NCI-H226 (cell line): ENCODE measurements around the gene RRP15.
"Not testable (repeated sequence)": the region's sequence is repeated elsewhere in the genome, so short reads cannot be mapped to it uniquely, and the experiment has no call there.

Source experiments
- DNase-seq: peaks from one replicate; pipeline ENCODE4 v3.0.0-alpha.2; 2015

Gene RRP15

DNA sequence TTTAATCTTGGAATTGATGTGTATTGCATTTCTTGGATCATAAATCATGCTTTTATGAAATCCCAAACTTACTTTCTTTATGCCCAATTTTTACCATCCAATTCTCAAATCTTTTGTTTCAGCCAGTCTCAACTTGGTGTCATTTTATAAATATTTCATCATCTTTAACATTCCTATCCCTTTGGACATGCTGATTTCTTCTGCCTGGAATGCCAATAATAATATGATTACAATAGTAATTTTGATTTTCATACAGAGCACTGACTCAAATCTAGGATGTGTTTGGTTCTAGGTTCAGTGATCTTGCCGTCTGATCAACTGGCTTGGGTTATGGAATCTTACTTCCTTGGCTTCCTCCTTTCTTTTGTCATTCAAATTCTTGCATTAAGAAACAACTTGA lies 12.8 kb downstream of the RRP15 start:
- DNase-seq = no peak

DNA sequence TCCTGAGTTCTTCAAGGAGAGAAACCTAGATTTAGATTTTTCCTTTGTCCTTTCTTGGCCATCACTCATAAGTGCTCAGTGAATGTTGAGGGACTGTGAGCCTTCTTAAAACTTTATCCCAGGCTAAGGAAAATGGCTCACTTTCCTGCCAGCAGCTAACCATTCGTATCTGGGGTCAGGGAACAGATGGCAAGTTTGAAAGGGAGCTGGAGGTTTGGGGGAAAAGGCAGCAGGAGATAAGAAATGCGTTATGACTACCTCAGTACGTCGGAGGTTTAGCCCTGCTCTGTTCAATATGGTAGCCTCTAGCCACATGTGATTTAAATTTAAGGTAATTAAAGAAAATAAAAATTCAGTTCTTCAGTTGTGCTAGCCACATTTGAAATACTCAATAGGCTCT lies 13.3 kb downstream of the RRP15 start:
- DNase-seq = no peak

DNA sequence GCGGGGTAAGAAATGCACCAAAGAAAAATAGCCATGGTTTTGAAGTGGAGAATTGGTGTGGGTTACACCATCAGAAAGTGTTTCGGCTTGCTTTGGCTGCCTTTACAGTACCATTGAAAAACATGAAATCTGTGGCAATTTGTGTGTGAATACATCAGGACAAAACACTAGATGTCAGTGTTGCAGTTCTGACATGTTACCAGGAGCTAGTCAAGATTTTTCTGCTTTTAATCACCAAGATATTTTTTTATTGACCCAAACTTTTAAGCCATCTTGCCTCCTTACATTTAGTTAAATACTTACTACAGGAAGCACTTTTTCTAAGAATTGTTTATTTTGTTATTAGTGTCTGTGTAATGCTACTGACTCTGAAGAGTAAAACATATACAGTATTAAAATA lies 14.3 kb downstream of the RRP15 start:
- no peak for DNase-seq

DNA sequence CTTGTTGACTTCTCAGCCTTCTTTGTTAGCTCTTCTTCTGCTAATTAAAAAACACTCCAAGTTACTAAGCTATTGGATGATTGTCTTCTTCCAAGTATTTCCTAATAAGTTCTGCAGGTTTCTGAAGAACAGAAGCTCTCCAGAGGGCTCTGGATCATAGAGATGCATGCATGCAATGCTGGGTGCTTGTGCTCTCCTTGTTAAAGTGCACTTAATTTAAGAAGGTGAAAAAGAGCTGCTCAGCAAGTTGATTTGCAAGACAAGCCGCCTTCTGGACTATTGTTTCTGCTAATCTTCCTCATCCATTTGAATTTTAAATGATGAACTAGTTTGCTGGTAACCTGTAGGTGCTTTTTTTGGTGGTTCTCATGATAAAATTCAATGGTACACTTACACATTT lies 16.1 kb downstream of the RRP15 start:
- no peak for DNase-seq

DNA sequence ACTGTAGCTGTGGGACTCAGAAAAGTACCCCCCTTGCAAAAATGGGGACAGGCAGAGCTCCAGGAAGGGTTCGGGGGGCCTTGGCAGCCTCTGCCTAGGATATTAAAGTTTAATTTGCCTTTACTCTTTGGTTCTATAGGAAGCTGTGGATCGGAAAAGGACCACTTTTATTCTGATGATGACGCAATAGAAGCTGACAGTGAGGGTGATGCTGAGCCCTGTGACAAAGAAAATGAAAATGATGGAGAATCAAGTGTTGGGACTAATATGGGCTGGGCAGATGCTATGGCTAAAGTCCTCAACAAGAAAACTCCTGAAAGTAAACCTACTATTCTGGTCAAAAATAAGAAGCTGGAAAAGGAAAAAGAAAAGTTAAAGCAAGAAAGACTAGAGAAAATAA lies 17.1 kb downstream of the RRP15 start:
- DNase-seq = no peak

DNA sequence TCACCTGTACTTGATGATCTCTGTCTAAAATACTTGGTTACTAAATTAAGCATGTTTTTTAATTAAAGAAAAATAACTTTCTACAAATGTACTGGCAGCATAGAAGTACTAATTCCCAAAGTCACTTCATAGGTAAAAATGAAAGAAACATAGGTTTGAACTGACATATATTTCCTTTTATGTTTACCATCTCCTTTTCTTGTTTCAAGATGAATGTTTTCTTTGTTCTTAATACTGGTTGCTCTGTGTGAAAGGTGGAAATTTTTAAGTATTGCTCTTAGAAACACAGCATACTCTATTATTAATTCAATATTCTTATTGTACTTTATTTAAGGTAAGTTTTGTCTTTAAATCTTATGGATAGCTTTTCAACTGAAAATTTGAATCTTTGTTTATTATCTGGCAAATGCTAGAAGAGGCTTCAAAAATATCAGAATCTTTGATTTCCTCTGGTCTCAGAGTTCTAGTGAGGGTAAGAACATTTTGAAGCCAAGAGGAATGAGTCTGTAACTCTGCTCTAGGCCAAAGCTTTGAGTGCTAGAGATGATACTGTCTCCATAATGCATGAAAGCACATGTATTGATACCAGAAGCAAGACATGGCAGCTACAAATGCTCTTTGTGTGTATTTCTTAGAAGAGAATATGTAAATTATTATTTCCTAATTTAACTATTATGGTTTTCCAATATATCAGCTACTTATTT lies 18.2 kb downstream of the RRP15 start:
- DNase-seq = no peak

DNA sequence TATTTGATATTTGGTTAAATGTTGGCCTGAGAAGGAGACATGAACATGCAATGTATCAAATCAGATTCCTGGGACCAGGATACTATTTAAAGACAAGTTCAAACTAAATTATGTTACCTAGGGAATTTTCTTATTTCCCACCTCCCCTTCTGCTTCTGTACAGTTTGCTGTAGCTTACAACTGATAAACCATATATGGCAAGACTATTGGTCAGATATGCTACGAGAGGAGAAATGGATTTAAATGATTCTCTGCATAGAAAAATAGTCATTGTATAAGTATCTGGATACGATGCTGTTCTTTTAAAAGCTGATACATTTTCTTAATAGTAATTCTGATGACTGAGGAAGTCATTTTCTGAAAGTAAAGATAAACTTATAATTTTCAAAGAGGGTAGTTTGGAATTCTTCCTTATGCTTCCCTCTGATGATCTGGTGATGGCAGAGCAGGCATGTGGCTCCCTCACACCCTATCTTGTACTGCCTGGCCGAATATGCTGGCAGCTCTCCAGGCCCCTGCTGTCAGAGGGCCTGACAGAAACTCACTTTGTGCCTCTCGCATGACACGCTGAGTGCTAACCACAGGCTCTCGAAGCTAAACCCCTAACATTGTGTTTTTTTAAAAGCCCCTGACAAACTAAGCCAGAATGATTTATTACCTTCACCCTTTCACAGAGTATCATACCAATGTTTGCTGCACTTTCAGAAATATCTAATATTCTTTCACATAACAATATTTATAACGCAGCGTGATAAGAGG lies 19.4 kb downstream of the RRP15 start:
- no peak for DNase-seq

DNA sequence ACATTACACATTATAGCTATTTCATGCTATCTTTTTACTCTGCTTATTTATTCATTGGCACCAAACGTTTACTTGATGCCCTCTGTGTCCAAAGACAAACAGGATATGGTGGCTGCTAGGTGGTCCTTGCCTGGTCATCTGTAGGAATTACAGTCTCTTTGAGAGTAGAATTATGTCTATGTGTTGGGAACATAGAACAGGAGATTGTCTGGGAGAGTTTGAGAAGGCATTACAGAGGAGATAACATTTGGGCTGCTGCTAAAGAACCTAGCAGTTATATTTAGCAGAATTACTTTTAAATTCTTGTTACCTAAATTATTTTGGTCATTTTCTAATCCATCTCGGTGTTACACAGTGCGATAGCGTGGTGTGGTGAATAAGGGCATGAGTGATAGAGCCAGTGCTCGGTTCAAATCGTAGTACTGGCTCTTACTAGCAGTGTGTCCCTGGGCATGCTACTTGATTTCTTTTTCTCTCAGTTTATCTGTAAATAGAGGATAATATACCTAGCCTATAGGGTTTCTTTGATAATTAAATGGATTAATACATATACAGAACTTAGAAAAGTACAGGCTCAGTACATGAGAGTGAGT lies 20.5 kb downstream of the RRP15 start:
- DNase-seq = no peak

DNA sequence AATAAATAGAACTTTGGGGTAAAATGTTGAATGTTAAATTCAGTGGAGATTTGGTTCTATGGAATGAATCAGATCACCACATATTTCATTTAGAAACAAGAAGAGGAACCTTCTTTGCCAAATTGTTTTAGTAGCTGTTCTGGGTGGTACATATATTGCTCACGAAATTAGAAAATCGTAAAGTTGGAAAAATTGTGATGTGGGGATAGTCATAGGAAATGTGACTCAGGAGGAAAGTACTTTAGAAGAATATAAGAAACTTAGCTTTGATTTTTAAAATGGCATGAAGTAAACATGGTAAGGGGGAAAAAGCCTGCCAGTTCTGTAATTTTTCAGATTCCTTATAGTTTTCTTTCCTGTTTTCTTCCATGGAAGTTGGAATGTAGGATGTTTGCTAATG lies 27.4 kb downstream of the RRP15 start:
- DNase-seq = no peak

DNA sequence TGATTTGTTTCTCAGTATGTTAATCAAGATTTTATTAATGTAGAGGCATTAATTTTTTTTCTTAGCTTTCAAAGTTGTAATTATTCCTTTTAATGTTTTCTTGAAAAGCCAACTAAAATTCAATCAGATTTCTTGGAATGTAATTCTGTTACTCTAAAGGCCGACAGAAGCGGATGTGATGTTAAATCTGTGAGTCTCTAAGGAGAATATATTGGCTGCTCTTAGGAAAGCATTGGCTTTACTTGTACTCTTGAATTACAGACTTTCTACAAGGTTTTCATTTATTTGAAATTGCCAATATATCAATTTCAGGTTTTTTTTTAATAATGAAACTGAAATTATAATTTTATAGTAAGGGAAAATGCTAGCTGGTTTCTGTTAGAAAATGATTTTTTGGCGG lies 29.2 kb downstream of the RRP15 start:
- DNase-seq = no peak

DNA sequence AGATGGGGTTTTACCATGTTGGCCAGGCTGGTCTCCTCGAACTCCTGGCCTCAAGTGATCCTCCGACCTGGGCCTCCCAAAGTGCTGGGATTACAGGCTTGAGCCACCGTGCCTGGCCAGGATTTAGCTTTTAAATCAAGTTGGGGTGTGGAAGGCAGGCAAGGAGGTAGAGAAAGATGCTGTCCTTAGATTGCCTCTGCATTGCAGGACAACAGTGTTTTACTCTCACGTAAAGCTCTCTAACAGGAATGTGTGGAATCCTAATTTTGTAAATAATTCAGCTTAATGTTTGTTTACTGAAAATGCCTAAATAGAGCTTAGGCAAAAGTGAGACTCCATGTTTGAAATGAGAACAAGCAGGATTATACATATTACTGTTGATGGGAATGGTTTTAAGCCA lies 30.5 kb downstream of the RRP15 start:
- DNase-seq = no peak

DNA sequence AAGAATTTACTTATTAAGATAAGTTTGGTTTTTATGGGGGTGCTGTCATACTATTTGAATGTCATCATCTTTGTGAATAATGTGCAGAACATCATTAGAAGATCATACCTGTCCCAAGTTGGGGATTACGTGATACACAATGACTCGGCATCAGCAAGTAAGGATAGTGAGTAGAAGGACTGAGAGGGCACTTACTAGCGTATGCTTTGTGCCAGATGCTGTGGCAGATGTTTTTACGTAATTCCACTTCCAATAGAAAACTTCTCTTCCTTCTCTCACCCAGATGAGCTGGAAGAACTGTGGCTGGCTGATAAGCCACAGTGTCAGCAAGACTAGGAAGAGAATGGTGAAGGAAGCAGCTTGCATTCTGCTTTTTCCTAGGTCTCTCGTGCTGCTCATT lies 32.0 kb downstream of the RRP15 start:
- DNase-seq = no peak

DNA sequence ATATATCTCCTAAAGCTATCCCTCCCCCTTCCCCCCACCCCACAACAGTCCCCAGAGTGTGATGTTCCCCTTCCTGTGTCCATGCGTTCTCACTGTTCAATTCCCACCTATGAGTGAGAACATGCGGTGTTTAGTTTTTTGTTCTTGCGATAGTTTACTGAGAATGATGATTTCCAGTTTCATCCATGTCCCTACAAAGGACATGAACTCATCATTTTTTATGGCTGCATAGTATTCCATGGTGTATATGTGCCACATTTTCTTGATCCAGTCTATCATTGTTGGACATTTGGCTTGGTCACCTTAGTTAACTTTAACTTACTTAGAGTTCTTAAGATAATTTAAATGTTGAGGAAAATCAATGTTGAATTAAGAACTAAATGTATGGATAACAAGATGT lies 35.1 kb downstream of the RRP15 start:
- DNase-seq = not testable (repeated sequence)

DNA sequence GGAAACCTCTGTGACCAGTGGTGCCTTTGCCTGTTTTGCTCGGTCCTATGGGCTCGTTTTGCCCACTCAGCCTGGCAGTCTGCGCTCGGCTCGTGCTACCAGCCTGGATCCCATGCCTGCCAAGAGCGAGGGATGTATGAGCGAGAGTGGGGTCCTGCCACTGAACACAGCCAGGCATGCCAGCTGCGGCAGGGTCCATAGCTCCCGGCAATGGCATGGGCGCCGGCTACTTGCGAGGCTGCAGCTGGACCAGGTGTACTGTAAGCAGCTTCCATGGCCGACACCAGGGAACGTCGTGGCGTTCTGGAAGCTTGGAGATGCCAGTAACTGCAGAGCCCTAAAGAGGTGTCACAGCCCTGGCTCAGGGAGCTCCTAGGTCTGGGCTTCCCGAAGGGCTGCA lies 37.7 kb downstream of the RRP15 start:
- no peak for DNase-seq

DNA sequence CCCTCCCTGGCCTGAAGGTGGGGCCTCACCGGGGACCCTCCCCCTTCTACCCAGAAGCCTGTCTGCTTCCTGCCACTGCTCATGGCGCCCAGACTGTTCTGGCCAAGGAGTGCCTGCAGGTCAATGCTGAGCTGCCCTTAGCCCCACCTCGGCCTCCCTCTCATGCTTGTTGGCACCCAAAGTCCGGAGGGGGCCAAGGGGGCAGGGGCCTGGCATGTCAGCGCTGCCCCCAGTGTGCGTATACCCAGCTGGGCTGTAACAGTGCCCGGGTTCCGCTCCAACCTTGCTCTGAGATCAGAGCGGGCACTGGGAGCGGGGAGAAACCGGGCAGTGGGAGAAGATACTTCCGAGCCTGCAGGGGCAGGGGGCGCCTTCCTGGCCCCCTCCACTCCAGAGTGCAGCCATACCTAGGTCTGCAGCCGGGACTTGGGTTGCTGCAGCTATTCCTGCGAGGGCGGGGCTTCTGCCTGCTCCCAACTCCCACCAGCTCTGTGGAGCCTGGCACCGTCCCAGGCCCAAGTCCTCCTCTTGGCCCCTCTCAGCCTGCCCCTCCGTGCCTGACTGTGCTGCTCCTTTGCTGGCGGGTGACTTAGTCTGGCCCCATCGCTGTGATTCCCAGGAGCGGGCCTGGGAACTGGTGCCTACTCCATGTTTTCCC lies 38.6 kb downstream of the RRP15 start:
- DNase-seq = no peak

DNA sequence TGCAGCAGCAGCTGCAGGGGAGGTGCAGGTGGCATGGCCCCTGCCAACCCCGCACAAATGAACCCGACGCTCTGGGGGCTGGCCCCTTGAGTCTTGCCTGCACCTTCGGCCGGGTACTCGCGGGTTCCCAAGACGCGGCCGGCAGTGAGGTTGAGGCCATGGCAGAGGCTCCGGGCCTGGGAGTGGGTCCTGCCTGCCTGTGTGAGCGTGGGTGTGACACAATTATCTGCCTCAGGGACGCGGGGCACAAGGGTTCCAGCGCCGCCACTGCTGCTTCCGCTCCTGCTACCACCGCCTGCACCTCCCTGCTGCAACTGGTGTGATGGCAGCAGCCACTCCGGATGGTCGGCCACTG lies 39.1 kb downstream of the RRP15 start:
- no peak for DNase-seq

DNA sequence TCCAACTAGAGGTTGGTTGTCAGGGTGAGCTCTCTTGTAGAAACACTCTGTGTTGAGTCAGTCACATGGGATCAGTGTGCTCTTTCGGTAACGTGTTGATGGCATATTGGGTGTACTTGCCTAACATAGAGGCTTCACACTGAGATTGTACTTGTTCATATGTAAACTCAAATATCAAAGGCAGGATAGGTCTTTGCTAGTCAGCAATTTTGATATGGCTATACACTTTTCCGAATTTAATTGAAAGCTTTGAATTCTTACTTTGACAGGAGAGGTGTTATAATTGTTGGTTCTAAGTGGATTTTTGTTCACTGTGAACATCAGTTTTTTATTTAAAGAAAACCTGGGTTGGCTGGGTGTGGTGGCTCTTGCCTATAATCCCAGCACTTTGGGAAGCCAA lies 43.7 kb downstream of the RRP15 start:
- no peak for DNase-seq

DNA sequence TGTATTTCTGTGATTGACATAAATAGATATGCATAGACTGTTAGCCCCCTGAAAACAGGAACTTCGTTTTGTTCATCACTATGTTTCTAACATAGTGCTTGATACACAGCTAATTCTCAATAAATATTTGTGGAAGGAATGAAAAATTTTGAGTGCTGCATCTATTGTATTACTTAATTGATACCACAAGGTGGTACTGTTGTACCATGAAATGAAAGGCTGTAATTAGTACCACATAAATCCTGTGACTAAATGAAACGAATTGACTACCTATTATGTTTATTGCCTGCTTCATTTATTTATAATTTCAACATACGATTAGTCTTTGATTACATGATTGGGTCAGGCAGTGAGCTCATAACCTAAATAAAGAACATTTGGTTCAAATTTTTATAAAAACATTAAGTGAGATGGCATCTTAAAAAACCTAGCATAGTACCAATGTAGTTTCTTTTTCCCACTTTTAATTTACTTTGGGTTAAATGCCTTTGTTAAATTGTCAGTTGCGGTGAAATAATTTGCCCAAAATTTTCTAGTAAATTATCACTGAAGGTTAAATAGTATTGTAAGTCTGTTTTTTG lies 45.0 kb downstream of the RRP15 start:
- no peak for DNase-seq

DNA sequence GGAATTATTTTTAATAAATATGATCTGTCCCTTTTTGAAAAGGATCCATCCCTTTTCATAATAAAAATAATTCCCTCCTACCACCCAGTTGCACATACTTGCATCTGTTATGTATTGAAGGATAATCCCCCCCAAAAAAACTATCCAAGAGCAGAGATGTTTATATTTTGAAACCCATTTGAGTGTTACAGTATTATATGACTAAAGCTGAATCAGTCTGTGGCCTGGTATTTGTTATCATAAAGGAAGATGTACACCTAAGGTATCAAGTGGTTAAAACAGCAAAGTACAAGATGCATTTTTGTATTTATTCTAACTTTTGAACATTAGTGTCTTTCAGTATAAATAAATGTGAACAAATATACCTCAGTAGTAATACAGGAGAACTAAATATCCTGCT lies 47.3 kb downstream of the RRP15 start:
- DNase-seq = no peak

DNA sequence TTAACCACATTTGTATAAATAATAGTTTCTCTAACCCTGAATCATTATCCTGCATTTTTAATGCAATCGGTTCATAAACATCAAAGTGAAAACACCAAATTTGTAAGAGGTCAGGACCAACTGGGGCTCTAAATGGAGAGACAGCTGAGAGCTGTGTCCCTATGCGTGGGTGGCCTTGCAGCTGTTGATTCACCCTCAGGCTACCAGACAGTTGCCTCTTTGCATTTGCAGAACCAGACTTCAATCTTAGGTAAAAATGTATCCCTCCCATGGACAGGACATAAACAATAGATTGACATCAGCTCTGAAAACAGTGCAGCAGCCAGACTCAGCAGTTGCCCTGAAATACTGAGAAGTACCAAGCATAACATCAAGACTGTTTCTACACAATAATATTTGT lies 51.2 kb downstream of the RRP15 start:
- no peak for DNase-seq

DNA sequence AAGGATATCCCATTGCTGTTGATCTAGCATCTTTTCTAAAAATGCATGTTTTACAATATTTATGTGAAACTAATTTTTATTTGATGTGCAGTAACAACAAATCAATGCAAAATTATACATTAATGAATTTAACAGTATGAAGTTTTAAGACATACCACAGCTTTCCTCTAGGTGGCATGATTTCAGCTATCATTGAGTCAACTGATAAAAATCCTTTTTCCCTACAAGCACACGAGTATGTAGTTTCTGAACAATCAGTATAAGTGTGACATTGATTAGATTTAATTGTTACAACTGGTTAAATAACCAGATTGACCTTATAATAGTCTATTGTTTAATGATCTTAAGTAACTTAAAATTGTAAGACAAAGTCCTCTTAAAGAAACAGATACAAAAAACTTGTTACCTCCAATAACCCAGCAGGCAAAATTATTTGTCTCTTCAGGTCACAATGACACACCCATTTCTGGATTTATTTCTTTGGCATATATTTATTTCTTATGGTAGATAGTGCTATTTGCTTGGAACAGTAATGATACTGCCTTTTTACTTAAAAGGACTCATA lies 54.3 kb downstream of the RRP15 start:
- DNase-seq = no peak

DNA sequence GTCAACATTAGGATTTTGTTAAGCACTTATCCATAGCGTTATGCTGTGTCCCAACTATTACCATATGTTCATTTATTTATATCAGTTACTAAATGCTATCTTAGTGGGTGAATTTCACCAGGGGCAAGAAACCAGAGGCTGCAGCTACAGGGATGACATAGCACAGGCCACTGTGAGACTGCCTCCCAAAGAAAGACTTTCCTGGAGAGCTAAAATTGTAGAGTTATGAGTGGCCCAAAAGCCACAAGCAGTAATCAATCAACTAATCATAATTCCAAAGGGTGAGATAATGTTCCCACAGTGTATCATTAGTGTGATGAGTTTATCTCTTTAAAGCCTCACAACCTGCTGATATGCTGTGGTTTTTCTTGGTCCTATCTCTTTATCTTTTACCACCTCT lies 56.2 kb downstream of the RRP15 start:
- DNase-seq = no peak

DNA sequence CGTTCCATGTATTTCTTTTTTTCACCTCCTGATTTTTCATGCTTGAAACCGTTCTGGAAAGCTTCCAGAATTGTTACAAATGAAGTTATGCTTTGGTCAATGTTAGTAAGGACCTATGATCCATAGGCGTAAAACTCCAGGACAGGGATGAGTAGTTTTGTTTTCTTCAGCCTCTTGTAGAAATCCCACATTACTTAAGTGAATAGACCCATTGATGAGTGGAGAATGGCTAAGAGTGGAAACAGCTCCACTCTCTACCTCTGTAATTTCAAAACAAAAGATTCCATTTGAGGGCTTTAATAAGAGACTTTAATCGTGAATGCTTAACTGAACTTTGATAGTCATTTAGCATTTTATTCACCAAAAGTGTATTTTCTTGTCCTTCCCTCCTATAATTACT lies 57.0 kb downstream of the RRP15 start:
- no peak for DNase-seq
